Suprapubic skin (tissue), 4 donors: ENCODE measurements around the gene FNIP1.

Source experiments
- EP300 ChIP-seq: sonication (generic); formaldehyde crosslinking; IDR thresholded peaks from one replicate; pipeline ENCODE4 v1.6.1; 2017; ENCODE audit warnings: antibody characterized with exemption
- POLR2A ChIP-seq, 2 donors: fragments of 450-650 bp; IDR thresholded peaks; one replicate each; pipeline ENCODE4 v1.6.1; 2017; ENCODE audit warnings: antibody characterized with exemption in 2 of 2, mild to moderate bottlenecking in 2 of 2, moderate library complexity in 2 of 2
- POLR2AphosphoS5 ChIP-seq, 3 donors: sonication (generic); formaldehyde crosslinking; IDR thresholded peaks; one replicate each; pipeline ENCODE4 v1.6.1; 2017; ENCODE audit warnings: antibody characterized with exemption in 3 of 3
- TF ChIP-seq, protein P1 (sequence below), 2 donors: fragments of 200-600 bp in 1 of 2; fragments of 450-650 bp in 1 of 2; sonication (generic) in 1 of 2; IDR thresholded peaks; one replicate each; pipeline ENCODE4 v1.5.1; 2016 to 2019; ENCODE audit warnings: antibody characterized with exemption in 2 of 2, mild to moderate bottlenecking in 1 of 2, moderate library complexity in 1 of 2

DNA sequence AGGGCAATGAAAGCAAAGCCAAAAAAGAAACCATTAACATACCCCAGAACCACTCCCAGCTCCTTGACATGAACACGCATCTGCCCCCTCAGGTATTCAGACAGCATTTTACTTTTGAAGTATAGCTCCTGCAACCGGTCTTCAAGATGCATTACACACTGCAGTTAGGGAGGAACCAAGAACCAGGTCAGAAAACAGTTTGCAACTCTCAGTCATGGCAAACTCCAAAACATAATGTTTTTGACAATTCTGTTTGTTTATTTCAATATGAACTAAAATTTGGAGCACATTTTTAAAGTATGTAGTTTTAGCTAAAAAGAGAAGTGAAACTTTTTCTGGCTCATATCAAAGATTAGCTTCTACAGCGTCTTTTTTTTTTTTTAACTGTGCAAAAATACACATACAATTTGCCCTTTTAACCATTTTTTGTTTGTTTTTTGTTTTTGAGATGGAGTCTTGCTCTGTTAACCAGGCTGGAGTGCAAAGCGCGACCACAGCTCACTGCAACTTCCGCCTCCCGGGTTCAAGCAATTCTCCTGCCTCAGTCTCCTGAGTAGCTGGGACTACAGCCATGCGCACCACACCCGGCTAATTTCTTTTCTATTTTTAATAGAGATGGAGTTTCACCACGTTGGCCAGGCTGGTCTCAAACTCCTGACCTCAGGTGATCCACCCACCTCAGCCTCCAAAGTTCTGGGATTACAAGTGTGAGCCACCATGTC, 149.6 kb downstream of the FNIP1 start:
- TF ChIP-seq, protein P1, sequence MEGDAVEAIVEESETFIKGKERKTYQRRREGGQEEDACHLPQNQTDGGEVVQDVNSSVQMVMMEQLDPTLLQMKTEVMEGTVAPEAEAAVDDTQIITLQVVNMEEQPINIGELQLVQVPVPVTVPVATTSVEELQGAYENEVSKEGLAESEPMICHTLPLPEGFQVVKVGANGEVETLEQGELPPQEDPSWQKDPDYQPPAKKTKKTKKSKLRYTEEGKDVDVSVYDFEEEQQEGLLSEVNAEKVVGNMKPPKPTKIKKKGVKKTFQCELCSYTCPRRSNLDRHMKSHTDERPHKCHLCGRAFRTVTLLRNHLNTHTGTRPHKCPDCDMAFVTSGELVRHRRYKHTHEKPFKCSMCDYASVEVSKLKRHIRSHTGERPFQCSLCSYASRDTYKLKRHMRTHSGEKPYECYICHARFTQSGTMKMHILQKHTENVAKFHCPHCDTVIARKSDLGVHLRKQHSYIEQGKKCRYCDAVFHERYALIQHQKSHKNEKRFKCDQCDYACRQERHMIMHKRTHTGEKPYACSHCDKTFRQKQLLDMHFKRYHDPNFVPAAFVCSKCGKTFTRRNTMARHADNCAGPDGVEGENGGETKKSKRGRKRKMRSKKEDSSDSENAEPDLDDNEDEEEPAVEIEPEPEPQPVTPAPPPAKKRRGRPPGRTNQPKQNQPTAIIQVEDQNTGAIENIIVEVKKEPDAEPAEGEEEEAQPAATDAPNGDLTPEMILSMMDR (IDR thresholded peaks at IDR 0.05) = no peak
- TF ChIP-seq POLR2A (IDR thresholded peaks at IDR 0.05) = no peak
- no peak for TF ChIP-seq EP300
- no peak for TF ChIP-seq POLR2AphosphoS5 (IDR thresholded peaks at IDR 0.05)
